ENCODE results near the gene TOR4A. TPM values are rescaled to one million over a fixed set of nuclear protein-coding genes. Genes with fewer than 3 reads are reported as not detected.

TOR4A gene
- total RNA-seq, 2 donors from 2014 or later, result 14.2 to 18.9 TPM

DNA sequence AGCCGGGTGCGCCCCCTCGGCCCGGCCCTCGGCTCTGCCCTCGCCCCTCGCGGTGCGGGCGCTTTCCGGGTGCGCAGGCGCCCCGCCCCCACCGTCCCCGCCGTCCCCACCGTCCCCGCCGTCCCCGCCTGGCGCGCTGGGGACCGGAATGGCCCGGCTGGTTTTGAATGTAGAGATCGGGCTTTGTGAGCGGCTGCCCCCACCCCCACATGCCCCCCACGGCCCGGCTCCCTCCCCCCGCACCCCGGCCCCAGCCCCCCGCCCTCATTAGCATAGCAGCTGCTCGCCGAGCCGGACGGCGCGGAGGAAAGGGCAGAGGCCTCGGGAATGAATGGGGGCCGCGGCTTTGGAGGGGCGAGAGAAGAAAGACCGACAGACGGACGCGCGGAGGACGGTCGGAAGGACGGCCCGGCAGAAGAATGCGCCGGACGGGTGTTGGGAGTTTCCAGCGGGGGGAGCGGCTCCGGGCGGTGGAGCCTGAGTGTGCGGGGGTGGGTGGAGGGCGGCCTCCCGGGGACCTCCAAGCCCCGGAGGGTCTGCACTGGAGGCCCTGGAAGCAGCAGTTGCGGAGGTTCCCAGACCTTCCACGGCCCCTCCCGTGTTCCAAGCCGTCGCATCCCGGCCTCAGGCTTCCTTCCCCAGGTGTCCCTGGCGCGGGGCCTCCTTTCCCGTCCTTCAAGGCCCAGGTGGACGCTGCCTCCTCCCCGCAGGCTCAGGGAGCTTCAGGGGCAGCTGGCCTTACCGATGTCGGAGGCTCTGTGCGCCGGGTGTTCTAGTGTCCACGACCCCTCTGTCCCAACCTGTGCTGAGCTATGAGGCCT is 18.5 kb downstream of the TOR4A start:
- peaks cover 21% of the 10 kb centered on the region for H3K4me1 Mint-ChIP-seq
- H3K27me3 Mint-ChIP-seq (ENCODE audit: insufficient read depth), result peaks cover 60% of the 10 kb centered on the region
- H3K9me3 ChIP-seq (ENCODE audit: control insufficient read depth, low read length), result no peaks in the 10 kb centered on the region
- no peaks in the 10 kb centered on the region for H3K36me3 Mint-ChIP-seq (ENCODE audit: low read depth)
- peaks cover 53% of the 10 kb centered on the region for H3K27me3 ChIP-seq (ENCODE audit: control insufficient read depth, insufficient read depth, low read length, poor library complexity, severe bottlenecking)
- peak; percentile 71 for DNase-seq
- H3K27ac ChIP-seq (ENCODE audit: low read depth, low read length), result peak overlapping the region; percentile 89
- H3K9me3 Mint-ChIP-seq, result peaks cover 5% of the 10 kb centered on the region
- no peak overlapping the region for H3K4me3 ChIP-seq (ENCODE audit: low read length)
- no peaks in the 10 kb centered on the region for H3K36me3 ChIP-seq (ENCODE audit: control insufficient read depth, insufficient read depth, low read length)
- H3K27ac Mint-ChIP-seq, result no peak overlapping the region
- TF ChIP-seq, protein P1, sequence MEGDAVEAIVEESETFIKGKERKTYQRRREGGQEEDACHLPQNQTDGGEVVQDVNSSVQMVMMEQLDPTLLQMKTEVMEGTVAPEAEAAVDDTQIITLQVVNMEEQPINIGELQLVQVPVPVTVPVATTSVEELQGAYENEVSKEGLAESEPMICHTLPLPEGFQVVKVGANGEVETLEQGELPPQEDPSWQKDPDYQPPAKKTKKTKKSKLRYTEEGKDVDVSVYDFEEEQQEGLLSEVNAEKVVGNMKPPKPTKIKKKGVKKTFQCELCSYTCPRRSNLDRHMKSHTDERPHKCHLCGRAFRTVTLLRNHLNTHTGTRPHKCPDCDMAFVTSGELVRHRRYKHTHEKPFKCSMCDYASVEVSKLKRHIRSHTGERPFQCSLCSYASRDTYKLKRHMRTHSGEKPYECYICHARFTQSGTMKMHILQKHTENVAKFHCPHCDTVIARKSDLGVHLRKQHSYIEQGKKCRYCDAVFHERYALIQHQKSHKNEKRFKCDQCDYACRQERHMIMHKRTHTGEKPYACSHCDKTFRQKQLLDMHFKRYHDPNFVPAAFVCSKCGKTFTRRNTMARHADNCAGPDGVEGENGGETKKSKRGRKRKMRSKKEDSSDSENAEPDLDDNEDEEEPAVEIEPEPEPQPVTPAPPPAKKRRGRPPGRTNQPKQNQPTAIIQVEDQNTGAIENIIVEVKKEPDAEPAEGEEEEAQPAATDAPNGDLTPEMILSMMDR (conservative IDR thresholded peaks at IDR 0.05), result no peak
- peaks cover 3% of the 10 kb centered on the region for H3K4me1 ChIP-seq (ENCODE audit: control insufficient read depth, insufficient read depth, low read length)
- 18 to 24% methylated on average over 20 to 71 of the region's 78 CpGs for WGBS, 2 experiments (ENCODE audit: insufficient coverage in 1 of 2, insufficient read length in 1 of 2)
- no peak overlapping the region for H3K9ac ChIP-seq (ENCODE audit: extremely low read depth, low read length, poor library complexity, severe bottlenecking)
- H3K4me3 Mint-ChIP-seq, result peak overlapping the region; percentile 43

GRCh38 chr9:137296670-137297664 is 19.4 kb downstream of the TOR4A start:
- Histone ChIP-seq H3K9me3 (ENCODE audit: control insufficient read depth, low read length) (no peaks in the 10 kb centered on the region), H3K9ac (ENCODE audit: extremely low read depth, low read length, poor library complexity, severe bottlenecking) (no peak overlapping the region), H3K4me3 (ENCODE audit: low read length) (no peak overlapping the region), H3K27ac (ENCODE audit: low read depth, low read length) (peak overlapping the region; percentile 89), H3K36me3 (ENCODE audit: control insufficient read depth, insufficient read depth, low read length) (no peaks in the 10 kb centered on the region), H3K4me1 (ENCODE audit: control insufficient read depth, insufficient read depth, low read length) (peaks cover 3% of the 10 kb centered on the region), H3K27me3 (ENCODE audit: control insufficient read depth, insufficient read depth, low read length, poor library complexity, severe bottlenecking) (peaks cover 53% of the 10 kb centered on the region)
- WGBS, 2 experiments (ENCODE audit: insufficient coverage in 1 of 2, insufficient read length in 1 of 2), result 85% methylated on average over 12 to 24 of the region's 24 CpGs
- peaks cover 21% of the 10 kb centered on the region for H3K4me1 Mint-ChIP-seq
- no peaks in the 10 kb centered on the region for H3K36me3 Mint-ChIP-seq (ENCODE audit: low read depth)
- H3K9me3 Mint-ChIP-seq, result peaks cover 5% of the 10 kb centered on the region
- H3K27ac Mint-ChIP-seq, result no peak overlapping the region
- DNase-seq, result peak; percentile 68
- peak overlapping the region; percentile 43 for H3K4me3 Mint-ChIP-seq
- TF ChIP-seq, protein P1 (conservative IDR thresholded peaks at IDR 0.05), result no peak
- peaks cover 60% of the 10 kb centered on the region for H3K27me3 Mint-ChIP-seq (ENCODE audit: insufficient read depth)

DNA sequence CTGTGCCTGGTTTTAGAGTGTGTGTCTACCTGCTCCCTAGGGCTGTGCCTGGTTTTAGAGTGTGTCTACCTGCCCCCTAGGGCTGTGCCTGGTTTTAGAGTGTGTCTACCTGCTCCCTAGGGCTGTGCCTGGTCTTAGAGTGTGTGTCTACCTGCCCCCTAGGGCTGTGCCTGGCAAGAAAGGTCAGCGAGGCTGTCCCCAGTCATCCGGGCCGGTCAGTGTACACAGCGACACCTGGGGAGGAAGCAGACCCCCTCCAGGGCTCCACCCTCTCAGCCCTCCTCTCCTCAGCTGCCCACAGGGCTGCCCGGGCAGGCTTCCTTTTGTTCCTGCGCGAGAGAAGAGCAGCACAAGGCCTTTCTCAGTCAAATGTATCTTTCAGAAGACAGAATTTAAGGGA is 20.4 kb downstream of the TOR4A start:
- H3K4me3 ChIP-seq (ENCODE audit: low read length), result no peak overlapping the region
- H3K9ac ChIP-seq (ENCODE audit: extremely low read depth, low read length, poor library complexity, severe bottlenecking), result no peak overlapping the region
- H3K27me3 ChIP-seq (ENCODE audit: control insufficient read depth, insufficient read depth, low read length, poor library complexity, severe bottlenecking), result peaks cover 56% of the 10 kb centered on the region
- no peaks in the 10 kb centered on the region for H3K9me3 ChIP-seq (ENCODE audit: control insufficient read depth, low read length)
- Mint-ChIP-seq H3K27me3 (ENCODE audit: insufficient read depth) (peaks cover 56% of the 10 kb centered on the region), H3K4me1 (peaks cover 21% of the 10 kb centered on the region), H3K36me3 (ENCODE audit: low read depth) (no peaks in the 10 kb centered on the region), H3K9me3 (peaks cover 5% of the 10 kb centered on the region), H3K27ac (no peak overlapping the region), H3K4me3 (no peak overlapping the region)
- TF ChIP-seq, protein P1 (conservative IDR thresholded peaks at IDR 0.05), result no peak
- H3K4me1 ChIP-seq (ENCODE audit: control insufficient read depth, insufficient read depth, low read length), result peaks cover 3% of the 10 kb centered on the region
- no peaks in the 10 kb centered on the region for H3K36me3 ChIP-seq (ENCODE audit: control insufficient read depth, insufficient read depth, low read length)
- 44 to 59% methylated on average over 6 to 7 of the region's 7 CpGs for WGBS, 2 experiments (ENCODE audit: insufficient coverage in 1 of 2, insufficient read length in 1 of 2)
- peak; percentile 56 for DNase-seq
- H3K27ac ChIP-seq (ENCODE audit: low read depth, low read length), result no peak overlapping the region

Data from endodermal cell (in vitro differentiated cells).